PC-9 (cell line): ENCODE results near the gene STIMATE. TPM values are rescaled to one million over a fixed set of nuclear protein-coding genes. Genes with fewer than 3 reads are reported as not detected.

Experiments used
- BruUV-seq: library from RNA; stranded (reverse); fragments of 400-500 nt; replicated peaks from 2 replicates; lab custom pipeline; 2021; lab: Mats Ljungman, UMichigan
- CTCF ChIA-PET: fragments of 300-600 bp; sonication (Branson Sonifier 250); formaldehyde crosslinking; loops from one replicate; lab custom pipeline; 2022; ENCODE audit warnings: antibody characterized with exemption; lab: Charles Lee
- POLR2A ChIA-PET: fragments of 300-600 bp; sonication (Branson Sonifier 250); formaldehyde crosslinking; loops from one replicate; lab custom pipeline; 2022; ENCODE audit warnings: antibody characterized with exemption; ENCODE audit not compliant: unreplicated experiment; lab: Charles Lee
- DNase-seq, 2 experiments: peaks; one replicate each; pipeline versions ENCODE4 v3.0.0 to v3.0.0-alpha.2; 2015 to 2022; ENCODE audit warnings: mixed read lengths in 1 of 2
- H2AFZ ChIP-seq: fragments of 200-600 bp; sonication (generic); 2 replicates; pipeline ENCODE4 v1.8.1; 2017; ENCODE audit warnings: antibody characterized with exemption
- H3F3A ChIP-seq: fragments of 200-600 bp; sonication (generic); 2 replicates; pipeline ENCODE4 v1.8.1; 2017; ENCODE audit warnings: antibody characterized with exemption, mild to moderate bottlenecking, low read depth; ENCODE audit not compliant: insufficient read depth
- H3K27ac ChIP-seq: fragments of 200-600 bp; sonication (generic); 2 replicates; pipeline ENCODE4 v1.6.1; 2016; ENCODE audit warnings: mixed run types
- H3K27me3 ChIP-seq: fragments of 200-600 bp; sonication (generic); 2 replicates; pipeline ENCODE4 v1.6.1; 2016; ENCODE audit warnings: low read depth, mixed run types; ENCODE audit not compliant: insufficient read depth
- H3K36me3 ChIP-seq: fragments of 200-600 bp; sonication (generic); 2 replicates; pipeline ENCODE4 v1.6.1; 2016; ENCODE audit warnings: low read depth, mixed run types
- H3K4me1 ChIP-seq: fragments of 200-600 bp; sonication (generic); replicated peaks from 2 replicates; pipeline ENCODE4 v1.6.1; 2016; ENCODE audit warnings: mixed run types; ENCODE audit not compliant: insufficient read depth
- H3K4me2 ChIP-seq: fragments of 200-600 bp; sonication (generic); 2 replicates; pipeline ENCODE4 v1.6.1; 2017; ENCODE audit warnings: mixed run types
- H3K4me3 ChIP-seq: fragments of 200-600 bp; sonication (generic); 2 replicates; pipeline ENCODE4 v1.6.1; 2016; ENCODE audit warnings: mixed run types
- H3K79me2 ChIP-seq: fragments of 200-600 bp; sonication (generic); 2 replicates; pipeline ENCODE4 v1.6.1; 2017; ENCODE audit warnings: low read depth, mixed run types
- H3K9me2 ChIP-seq: fragments of 200-600 bp; sonication (generic); 2 replicates; pipeline ENCODE4 v1.8.1; 2017; ENCODE audit warnings: mild to moderate bottlenecking; ENCODE audit not compliant: insufficient read depth
- H3K9me3 ChIP-seq: fragments of 200-600 bp; sonication (generic); 2 replicates; pipeline ENCODE4 v1.8.1; 2016; ENCODE audit warnings: low read depth; ENCODE audit not compliant: insufficient read depth
- H4K20me1 ChIP-seq: fragments of 200-600 bp; sonication (generic); 2 replicates; pipeline ENCODE4 v1.8.1; 2017; ENCODE audit not compliant: insufficient read depth
- CTCF ChIP-seq: fragments of 200-600 bp; sonication (generic); conservative IDR thresholded peaks from 2 replicates; pipeline ENCODE4 v1.6.1; 2017; ENCODE audit warnings: mixed run types, antibody characterized with exemption, mild to moderate bottlenecking, moderate library complexity
- EZH2 ChIP-seq: fragments of 200-600 bp; sonication (generic); IDR thresholded peaks from 2 replicates; pipeline ENCODE4 v1.8.0; 2017; ENCODE audit warnings: antibody characterized with exemption, low read depth
- intact Hi-C: fragments of 100-400 bp; cut with micrococcal nuclease; formaldehyde crosslinking; loops from one replicate; pipeline ENCODE4 v1.10.0; 2022; ENCODE audit not compliant: unreplicated experiment
- total RNA-seq: library from RNA; stranded (reverse); gene quantifications from 2 replicates; pipeline ENCODE4 v1.2.3, GENCODE V29; 2021

Gene STIMATE
- total RNA-seq, 1 experiment from 2014 or later = 16.8 TPM

DNA sequence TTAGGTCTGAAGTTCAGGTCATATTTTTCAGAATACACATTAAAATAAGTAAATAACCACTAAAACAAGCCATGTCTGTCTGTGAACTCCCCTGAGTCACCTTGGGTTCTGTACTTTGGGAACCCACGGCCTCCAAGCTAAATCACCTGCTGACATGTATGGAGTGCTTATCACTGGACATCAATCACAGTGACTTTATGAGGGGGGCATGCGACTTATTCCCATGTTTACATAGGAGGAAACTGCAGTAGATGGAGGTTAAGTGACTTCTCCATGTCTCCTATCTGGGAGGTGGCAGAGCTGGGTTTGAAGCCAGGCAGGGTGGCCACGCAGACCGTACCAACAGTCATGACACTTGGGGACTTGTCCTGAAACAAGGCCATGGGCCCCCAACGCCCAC is 75.0 kb downstream of the STIMATE start:
- no peaks in the 10 kb centered on the region for H3K9me2 ChIP-seq
- H3K4me1 ChIP-seq = no peaks in the 10 kb centered on the region
- no peaks in the 10 kb centered on the region for H3K79me2 ChIP-seq
- H4K20me1 ChIP-seq = no peaks in the 10 kb centered on the region
- no peak overlapping the region for H3K4me2 ChIP-seq
- H3K9me3 ChIP-seq = no peaks in the 10 kb centered on the region
- no peak overlapping the region for H3K4me3 ChIP-seq
- no peak overlapping the region for H3K27ac ChIP-seq
- H3K36me3 ChIP-seq = no peaks in the 10 kb centered on the region
- DNase-seq = no peak
- BruUV-seq = no TSS peak
- no peak overlapping the region for H2AFZ ChIP-seq
- ChIA-PET POLR2A (no interaction called here), CTCF (no interaction called here)
- H3F3A ChIP-seq = no peaks in the 10 kb centered on the region
- H3K27me3 ChIP-seq = no peaks in the 10 kb centered on the region
- no peak for TF ChIP-seq EZH2
- intact Hi-C loops = no loop called here

DNA sequence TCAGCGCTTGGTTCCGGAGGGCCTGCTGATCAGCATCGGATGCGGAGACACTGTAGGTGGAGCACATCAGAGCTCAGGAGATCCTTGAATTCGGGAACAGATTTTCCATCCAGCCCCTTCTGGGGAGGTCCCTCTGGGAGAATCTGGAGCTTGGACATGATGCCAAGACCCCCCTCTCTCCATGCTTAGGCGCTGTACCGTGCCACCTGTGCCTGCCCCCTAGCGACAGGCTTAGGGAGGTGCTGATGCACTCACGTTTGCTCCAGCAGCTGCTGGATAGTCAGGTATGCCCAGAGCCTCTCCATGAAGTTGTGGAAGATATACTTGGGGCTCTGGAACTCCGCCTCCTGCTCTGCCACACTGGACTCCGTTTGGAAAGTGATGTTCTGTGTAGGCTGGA is 76.6 kb downstream of the STIMATE start:
- DNase-seq = peak in 1 of 2 experiments; percentile 16
- Histone ChIP-seq H3K4me3 (no peak overlapping the region), H2AFZ (no peak overlapping the region), H3K9me2 (no peaks in the 10 kb centered on the region), H3K9me3 (no peaks in the 10 kb centered on the region), H3K36me3 (no peaks in the 10 kb centered on the region), H3K79me2 (no peaks in the 10 kb centered on the region), H4K20me1 (no peaks in the 10 kb centered on the region), H3K4me2 (no peak overlapping the region), H3K27me3 (no peaks in the 10 kb centered on the region), H3K4me1 (no peaks in the 10 kb centered on the region), H3F3A (no peaks in the 10 kb centered on the region), H3K27ac (no peak overlapping the region)
- ChIA-PET POLR2A (no interaction called here), CTCF (no interaction called here)
- no TSS peak for BruUV-seq
- intact Hi-C loops = no loop called here
- TF ChIP-seq CTCF (peak; percentile 65), EZH2 (no peak)

DNA sequence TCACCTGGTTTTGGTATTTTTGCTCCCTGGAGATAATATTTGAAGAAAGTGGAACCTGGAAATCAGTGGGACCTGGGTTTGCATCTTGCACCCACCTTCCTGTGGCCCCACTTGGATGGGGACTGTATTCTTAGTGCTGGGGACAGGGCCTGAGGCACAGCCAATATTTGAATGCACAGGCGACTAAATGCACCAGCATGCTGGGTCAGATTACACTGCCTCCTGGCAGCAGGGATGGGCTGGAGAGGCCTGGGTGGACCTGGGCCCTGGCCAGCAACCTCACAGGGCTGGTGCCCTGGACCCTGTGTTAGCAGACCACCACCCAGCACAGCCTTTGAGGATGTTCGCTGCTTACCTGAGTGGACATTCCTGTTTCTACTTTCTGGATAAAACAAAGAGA is 77.4 kb downstream of the STIMATE start:
- intact Hi-C loops = no loop called here
- Histone ChIP-seq H2AFZ (no peak overlapping the region), H3K36me3 (no peaks in the 10 kb centered on the region), H3K79me2 (no peaks in the 10 kb centered on the region), H3K27ac (no peak overlapping the region), H3K4me2 (no peak overlapping the region), H4K20me1 (no peaks in the 10 kb centered on the region), H3K27me3 (no peaks in the 10 kb centered on the region), H3K9me2 (no peaks in the 10 kb centered on the region), H3K4me1 (no peaks in the 10 kb centered on the region), H3F3A (no peaks in the 10 kb centered on the region), H3K4me3 (no peak overlapping the region), H3K9me3 (no peaks in the 10 kb centered on the region)
- ChIA-PET CTCF (no interaction called here), POLR2A (no interaction called here)
- DNase-seq = no peak
- no TSS peak for BruUV-seq
- TF ChIP-seq EZH2 (no peak), CTCF (no peak)

- intact Hi-C loops = no loop called here
- no peak for TF ChIP-seq CTCF
- no peak for TF ChIP-seq EZH2
- no peaks in the 10 kb centered on the region for H3F3A ChIP-seq
- no peak overlapping the region for H3K27ac ChIP-seq
- H3K27me3 ChIP-seq = no peaks in the 10 kb centered on the region
- no peaks in the 10 kb centered on the region for H3K9me2 ChIP-seq
- no peaks in the 10 kb centered on the region for H4K20me1 ChIP-seq
- H3K4me2 ChIP-seq = no peak overlapping the region
- ChIA-PET POLR2A (no interaction called here), CTCF (no interaction called here)
- H3K79me2 ChIP-seq = no peaks in the 10 kb centered on the region
- no peak overlapping the region for H2AFZ ChIP-seq
- H3K4me3 ChIP-seq = no peak overlapping the region
- no peaks in the 10 kb centered on the region for H3K9me3 ChIP-seq
- no peak for DNase-seq
- no TSS peak for BruUV-seq
- no peaks in the 10 kb centered on the region for H3K36me3 ChIP-seq
- H3K4me1 ChIP-seq = no peaks in the 10 kb centered on the region
Measured at GRCh38 chr3:52817860-52818259, 79.5 kb downstream of the STIMATE start.
